ENCODE data around the gene ANKLE1. TPM values are rescaled to one million over a fixed set of nuclear protein-coding genes. Genes with fewer than 3 reads are reported as not detected.
A peak's percentile ranks its signal among the peaks of the same experiment; 100 is the strongest.

ANKLE1 gene
- polyA plus RNA-seq, 2 of the 4 experiments (the other 2 are of a cell fraction): 0.56 to 0.74 TPM

GRCh38 chr19:17305517-17306284, 24.0 kb downstream of the ANKLE1 start, which contains the start of gene MRPL34 (continued):
- peak; percentile 68 for TF ChIP-seq CTCF (IDR thresholded peaks at IDR 0.05)
- peak; percentile 67; the same call in 1 of the 2 replicates for TF ChIP-seq ESRRA (IDR thresholded peaks at IDR 0.05; ENCODE audit: borderline replicate concordance, low read length)
- TF ChIP-seq PBX3 (IDR thresholded peaks at IDR 0.05): peak; percentile 91; the same call in 1 of the 2 replicates

GRCh38 chr19:17306285-17306714, 24.6 kb downstream of the ANKLE1 start:
- FAIRE-seq: no peak

More at GRCh38 chr19:17306285-17306714, 24.6 kb downstream of the ANKLE1 start:
- POLR2A ChIA-PET: no interaction called here
- H3K9me3 ChIP-seq: no peaks in the 10 kb centered on the region
- DNase-seq (ENCODE audit: low read depth in 1 of 2, low spot score in 1 of 2) (no peak), ATAC-seq (no peak)
- CTCF ChIA-PET: interaction anchor here (1.6 to 8.7 kb wide), 2 partner anchors 13 to 84 kb away, joined by 4 to 98 read pairs; no protein-coding TSS in a partner anchor
- H3K4me1 ChIP-seq: peaks cover 38% of the 10 kb centered on the region
- no peak for TF ChIP-seq ZSCAN20 (CRISPR knock-in tag; IDR thresholded peaks at IDR 0.05)
- TF ChIP-seq BHLHE40 (IDR thresholded peaks at IDR 0.05; ENCODE audit: low read depth, low read length): no peak
- TF ChIP-seq ZFP36 (IDR thresholded peaks at IDR 0.05; ENCODE audit: borderline replicate concordance, partially characterized antibody): no peak
- no peak for TF ChIP-seq HDAC2 (IDR thresholded peaks at IDR 0.05)
- no peak for TF ChIP-seq REST (IDR thresholded peaks at IDR 0.05)
- peak; percentile 6; the same call in 1 of the 2 replicates for TF ChIP-seq KDM1A (IDR thresholded peaks at IDR 0.05; ENCODE audit: low read depth)
- 0 out of 2 replicates have a peak, but pooled peaks have one; percentile 20 for TF ChIP-seq TP53 (CRISPR knock-in tag; IDR thresholded peaks at IDR 0.05)
- TF ChIP-seq RAD21 (conservative IDR thresholded peaks at IDR 0.05 in 1 of 2, IDR thresholded peaks at IDR 0.05 in 1 of 2): no peak
- no peak for TF ChIP-seq RFX5 (IDR thresholded peaks at IDR 0.05)
- no peak for TF ChIP-seq USF2 (IDR thresholded peaks at IDR 0.05)
- no peak for TF ChIP-seq EHMT2 (IDR thresholded peaks at IDR 0.05; ENCODE audit: low read depth)
- peak overlapping the region; percentile 50 for H3K4me3 ChIP-seq
- peak overlapping the region; percentile 69 for H3K4me2 ChIP-seq
- peak overlapping the region; percentile 80 to 99 for H3K27ac ChIP-seq
- 32% methylated on average over 6 of the region's 28 CpGs for WGBS (ENCODE audit: missing lambda C conversion rate)

Measured in A549 (cell line).